ENCODE data around the gene COG2. TPM values are rescaled to one million over a fixed set of nuclear protein-coding genes. Genes with fewer than 3 reads are reported as not detected.

COG2 gene
- total RNA-seq, 1 donor from 2014 or later: 40.2 TPM

GRCh38 chr1:230658691-230659090, 16.4 kb downstream of the COG2 start:
- H3K27me3 ChIP-seq (ENCODE audit: control insufficient read depth in 3 of 3, insufficient read depth in 3 of 3, low read length in 3 of 3): no peaks in the 10 kb centered on the region
- no peak overlapping the region for H3K4me3 ChIP-seq (ENCODE audit: low read length in 3 of 3)
- peaks cover 4 to 27% (median 19%) of the 10 kb centered on the region in 3 donors for H3K36me3 ChIP-seq (ENCODE audit: control insufficient read depth in 3 of 3, insufficient read depth in 3 of 3, low read length in 3 of 3)
- H3K9me3 ChIP-seq (ENCODE audit: control insufficient read depth in 3 of 3, low read length in 3 of 3): no peaks in the 10 kb centered on the region
- no peak overlapping the region for H3K9ac ChIP-seq (ENCODE audit: low read depth in 1 of 3, low read length in 3 of 3)
- no peak overlapping the region for H3K27ac ChIP-seq (ENCODE audit: low read depth, low read length)
- no peaks in the 10 kb centered on the region for H3K4me1 ChIP-seq (ENCODE audit: control insufficient read depth in 3 of 3, insufficient read depth in 3 of 3, low read length in 3 of 3)

- H3K27me3 ChIP-seq (ENCODE audit: control insufficient read depth in 3 of 3, insufficient read depth in 3 of 3, low read length in 3 of 3): no peaks in the 10 kb centered on the region
- no peaks in the 10 kb centered on the region for H3K9me3 ChIP-seq (ENCODE audit: control insufficient read depth in 3 of 3, low read length in 3 of 3)
- H3K4me3 ChIP-seq (ENCODE audit: low read length in 3 of 3): no peak overlapping the region
- no peak overlapping the region for H3K9ac ChIP-seq (ENCODE audit: low read depth in 1 of 3, low read length in 3 of 3)
- no peak overlapping the region for H3K27ac ChIP-seq (ENCODE audit: low read depth, low read length)
- H3K4me1 ChIP-seq (ENCODE audit: control insufficient read depth in 3 of 3, insufficient read depth in 3 of 3, low read length in 3 of 3): no peaks in the 10 kb centered on the region
- peaks cover 13 to 52% (median 43%) of the 10 kb centered on the region in 3 donors for H3K36me3 ChIP-seq (ENCODE audit: control insufficient read depth in 3 of 3, insufficient read depth in 3 of 3, low read length in 3 of 3)
Measured at GRCh38 chr1:230661976-230662375, 19.7 kb downstream of the COG2 start.

GRCh38 chr1:230668227-230668626, 25.9 kb downstream of the COG2 start:
- Histone ChIP-seq H3K4me1 (ENCODE audit: control insufficient read depth in 3 of 3, insufficient read depth in 3 of 3, low read length in 3 of 3) (no peaks in the 10 kb centered on the region), H3K4me3 (ENCODE audit: low read length in 3 of 3) (no peak overlapping the region), H3K27ac (ENCODE audit: low read depth, low read length) (no peak overlapping the region), H3K36me3 (ENCODE audit: control insufficient read depth in 3 of 3, insufficient read depth in 3 of 3, low read length in 3 of 3) (peaks cover 42 to 67% (median 67%) of the 10 kb centered on the region in 3 donors), H3K9ac (ENCODE audit: low read depth in 1 of 3, low read length in 3 of 3) (no peak overlapping the region), H3K27me3 (ENCODE audit: control insufficient read depth in 3 of 3, insufficient read depth in 3 of 3, low read length in 3 of 3) (no peaks in the 10 kb centered on the region), H3K9me3 (ENCODE audit: control insufficient read depth in 3 of 3, low read length in 3 of 3) (no peaks in the 10 kb centered on the region)

GRCh38 chr1:230669543-230669942, 27.3 kb downstream of the COG2 start:
- Histone ChIP-seq H3K9ac (ENCODE audit: low read depth in 1 of 3, low read length in 3 of 3) (no peak overlapping the region), H3K4me3 (ENCODE audit: low read length in 3 of 3) (no peak overlapping the region), H3K27me3 (ENCODE audit: control insufficient read depth in 3 of 3, insufficient read depth in 3 of 3, low read length in 3 of 3) (no peaks in the 10 kb centered on the region), H3K36me3 (ENCODE audit: control insufficient read depth in 3 of 3, insufficient read depth in 3 of 3, low read length in 3 of 3) (peaks cover 42 to 71% (median 66%) of the 10 kb centered on the region in 3 donors), H3K27ac (ENCODE audit: low read depth, low read length) (no peak overlapping the region), H3K9me3 (ENCODE audit: control insufficient read depth in 3 of 3, low read length in 3 of 3) (no peaks in the 10 kb centered on the region), H3K4me1 (ENCODE audit: control insufficient read depth in 3 of 3, insufficient read depth in 3 of 3, low read length in 3 of 3) (no peaks in the 10 kb centered on the region)

GRCh38 chr1:230674581-230674980, 32.3 kb downstream of the COG2 start:
- H3K36me3 ChIP-seq (ENCODE audit: control insufficient read depth in 3 of 3, insufficient read depth in 3 of 3, low read length in 3 of 3): peaks cover 35 to 65% (median 49%) of the 10 kb centered on the region in 3 donors
- H3K27ac ChIP-seq (ENCODE audit: low read depth, low read length): no peak overlapping the region
- H3K9ac ChIP-seq (ENCODE audit: low read depth in 1 of 3, low read length in 3 of 3): no peak overlapping the region
- no peaks in the 10 kb centered on the region for H3K9me3 ChIP-seq (ENCODE audit: control insufficient read depth in 3 of 3, low read length in 3 of 3)
- no peak overlapping the region for H3K4me3 ChIP-seq (ENCODE audit: low read length in 3 of 3)
- H3K4me1 ChIP-seq (ENCODE audit: control insufficient read depth in 3 of 3, insufficient read depth in 3 of 3, low read length in 3 of 3): no peaks in the 10 kb centered on the region
- H3K27me3 ChIP-seq (ENCODE audit: control insufficient read depth in 3 of 3, insufficient read depth in 3 of 3, low read length in 3 of 3): no peaks in the 10 kb centered on the region

DNA sequence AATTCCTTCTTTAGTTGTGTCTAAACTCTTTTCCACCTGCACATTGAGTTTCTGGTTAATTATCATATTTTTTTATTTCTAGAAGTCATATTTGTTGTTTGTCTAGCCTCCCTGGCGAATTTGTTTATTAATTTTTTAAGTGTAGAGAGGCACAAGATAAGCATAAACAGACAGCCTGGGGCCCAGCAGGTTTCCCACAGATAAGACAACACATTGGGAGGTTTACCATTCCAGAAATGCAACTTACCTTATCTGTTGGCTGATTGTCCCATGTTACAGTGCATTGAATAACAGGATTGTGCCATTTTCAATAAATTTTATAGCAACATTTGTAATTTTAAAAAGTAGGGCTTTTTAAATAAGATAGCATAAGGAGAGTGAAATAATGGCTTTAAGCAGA, 34.9 kb downstream of the COG2 start:
- Histone ChIP-seq H3K36me3 (ENCODE audit: control insufficient read depth in 3 of 3, insufficient read depth in 3 of 3, low read length in 3 of 3) (peaks cover 25 to 57% (median 39%) of the 10 kb centered on the region in 3 donors), H3K9ac (ENCODE audit: low read depth in 1 of 3, low read length in 3 of 3) (no peak overlapping the region)

DNA sequence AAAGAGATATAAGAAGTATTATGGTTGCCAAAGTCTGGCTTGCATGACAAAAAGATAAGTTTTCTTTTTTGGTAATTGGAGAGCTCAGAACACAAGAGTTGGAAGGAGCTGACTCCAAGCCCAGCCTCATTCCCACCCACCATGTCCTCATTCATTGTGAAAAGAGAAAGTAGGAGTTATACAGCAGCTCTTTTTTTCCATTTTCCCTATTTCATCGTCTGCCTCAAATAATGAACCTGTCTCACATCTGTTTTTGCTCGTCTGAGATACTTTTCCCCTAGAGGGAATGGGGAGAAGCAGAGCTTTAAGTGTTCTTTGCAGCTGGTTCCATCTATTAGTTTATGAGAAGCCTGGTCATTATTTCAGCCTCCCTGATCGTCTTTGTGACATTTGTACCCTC, 36.9 kb downstream of the COG2 start:
- H3K27ac ChIP-seq (ENCODE audit: low read depth, low read length): no peak overlapping the region
- no peaks in the 10 kb centered on the region for H3K9me3 ChIP-seq (ENCODE audit: control insufficient read depth in 3 of 3, low read length in 3 of 3)
- H3K4me1 ChIP-seq (ENCODE audit: control insufficient read depth in 3 of 3, insufficient read depth in 3 of 3, low read length in 3 of 3): peaks cover 14 to 16% (median 16%) of the 10 kb centered on the region in 3 donors
- H3K4me3 ChIP-seq (ENCODE audit: low read length in 3 of 3): no peak overlapping the region
- H3K27me3 ChIP-seq (ENCODE audit: control insufficient read depth in 3 of 3, insufficient read depth in 3 of 3, low read length in 3 of 3): no peaks in the 10 kb centered on the region
- H3K9ac ChIP-seq (ENCODE audit: low read depth in 1 of 3, low read length in 3 of 3): no peak overlapping the region
- peaks cover 20 to 57% (median 34%) of the 10 kb centered on the region in 3 donors for H3K36me3 ChIP-seq (ENCODE audit: control insufficient read depth in 3 of 3, insufficient read depth in 3 of 3, low read length in 3 of 3)

More for the DNA sequence above, 34.9 kb downstream of the COG2 start:
- no peaks in the 10 kb centered on the region for H3K9me3 ChIP-seq (ENCODE audit: control insufficient read depth in 3 of 3, low read length in 3 of 3)
- no peak overlapping the region for H3K4me3 ChIP-seq (ENCODE audit: low read length in 3 of 3)
- no peaks in the 10 kb centered on the region for H3K27me3 ChIP-seq (ENCODE audit: control insufficient read depth in 3 of 3, insufficient read depth in 3 of 3, low read length in 3 of 3)
- H3K4me1 ChIP-seq (ENCODE audit: control insufficient read depth in 3 of 3, insufficient read depth in 3 of 3, low read length in 3 of 3): peaks cover 8% of the 10 kb centered on the region in 3 donors
- H3K27ac ChIP-seq (ENCODE audit: low read depth, low read length): no peak overlapping the region

DNA sequence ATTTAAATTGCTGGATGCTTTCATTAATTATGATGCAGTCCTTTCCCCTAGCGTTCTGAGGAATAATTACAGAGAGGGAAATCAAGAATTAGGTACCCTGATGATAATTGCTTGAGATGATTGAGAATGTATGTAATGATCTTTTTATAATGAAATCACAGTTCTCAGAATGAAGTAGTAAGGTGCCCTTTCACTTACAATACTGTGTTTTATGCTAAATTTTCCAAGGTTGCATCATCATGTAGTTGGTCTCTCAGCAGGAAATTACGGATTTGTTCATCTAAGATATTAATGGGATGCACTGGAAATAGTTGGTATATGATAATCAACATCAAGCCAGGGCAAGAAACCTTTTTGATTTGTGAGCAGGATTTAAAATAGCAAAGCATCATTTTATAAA, 37.5 kb downstream of the COG2 start:
- Histone ChIP-seq H3K9me3 (ENCODE audit: control insufficient read depth in 3 of 3, low read length in 3 of 3) (no peaks in the 10 kb centered on the region), H3K27ac (ENCODE audit: low read depth, low read length) (no peak overlapping the region), H3K36me3 (ENCODE audit: control insufficient read depth in 3 of 3, insufficient read depth in 3 of 3, low read length in 3 of 3) (peaks cover 21 to 57% (median 39%) of the 10 kb centered on the region in 3 donors), H3K4me1 (ENCODE audit: control insufficient read depth in 3 of 3, insufficient read depth in 3 of 3, low read length in 3 of 3) (peaks cover 14 to 16% (median 16%) of the 10 kb centered on the region in 3 donors), H3K4me3 (ENCODE audit: low read length in 3 of 3) (no peak overlapping the region), H3K9ac (ENCODE audit: low read depth in 1 of 3, low read length in 3 of 3) (no peak overlapping the region), H3K27me3 (ENCODE audit: control insufficient read depth in 3 of 3, insufficient read depth in 3 of 3, low read length in 3 of 3) (no peaks in the 10 kb centered on the region)

DNA sequence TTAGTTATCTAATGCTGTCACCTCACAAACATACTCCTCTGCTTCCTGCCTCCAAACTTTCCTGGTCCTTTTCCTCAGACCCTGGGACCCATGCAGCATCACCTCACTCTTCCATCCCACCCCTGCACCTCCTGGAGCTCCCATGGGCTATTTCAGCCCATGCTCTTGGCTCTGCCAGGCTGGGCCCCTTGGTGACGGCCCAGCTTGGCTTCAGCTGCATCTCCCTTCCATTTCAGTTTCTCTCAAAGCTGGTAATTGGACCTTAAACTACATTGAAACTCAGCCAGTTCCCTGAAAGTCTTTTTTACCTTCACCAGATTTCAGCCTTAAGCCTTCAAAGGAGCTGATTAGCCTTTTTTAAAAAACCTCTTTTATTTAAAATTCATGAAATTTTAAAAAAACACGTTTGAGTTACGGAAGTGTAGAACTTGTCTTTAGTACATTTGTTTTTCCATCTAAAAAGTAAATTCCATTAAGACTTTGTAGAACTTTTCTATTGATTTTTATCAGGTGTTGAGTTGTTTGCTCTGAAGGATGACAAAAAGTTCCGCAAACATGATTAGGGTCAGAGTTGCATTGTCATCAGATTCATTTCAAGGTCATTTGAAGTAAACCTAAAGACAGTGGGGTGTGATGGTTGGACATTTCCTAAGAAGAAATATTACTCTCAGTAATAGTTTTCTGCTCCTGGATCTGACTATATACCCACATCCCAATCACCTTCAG, 38.2 kb downstream of the COG2 start:
- H3K9ac ChIP-seq (ENCODE audit: low read depth in 1 of 3, low read length in 3 of 3): no peak overlapping the region
- no peak overlapping the region for H3K27ac ChIP-seq (ENCODE audit: low read depth, low read length)
- no peaks in the 10 kb centered on the region for H3K27me3 ChIP-seq (ENCODE audit: control insufficient read depth in 3 of 3, insufficient read depth in 3 of 3, low read length in 3 of 3)
- H3K4me3 ChIP-seq (ENCODE audit: low read length in 3 of 3): no peak overlapping the region
- peaks cover 14 to 16% (median 16%) of the 10 kb centered on the region in 3 donors for H3K4me1 ChIP-seq (ENCODE audit: control insufficient read depth in 3 of 3, insufficient read depth in 3 of 3, low read length in 3 of 3)
- H3K9me3 ChIP-seq (ENCODE audit: control insufficient read depth in 3 of 3, low read length in 3 of 3): no peaks in the 10 kb centered on the region
- H3K36me3 ChIP-seq (ENCODE audit: control insufficient read depth in 3 of 3, insufficient read depth in 3 of 3, low read length in 3 of 3): peaks cover 24 to 60% (median 44%) of the 10 kb centered on the region in 3 donors

- Histone ChIP-seq H3K4me3 (ENCODE audit: low read length in 3 of 3) (no peak overlapping the region), H3K9me3 (ENCODE audit: control insufficient read depth in 3 of 3, low read length in 3 of 3) (no peaks in the 10 kb centered on the region), H3K27ac (ENCODE audit: low read depth, low read length) (no peak overlapping the region), H3K36me3 (ENCODE audit: control insufficient read depth in 3 of 3, insufficient read depth in 3 of 3, low read length in 3 of 3) (peaks cover 28 to 60% (median 50%) of the 10 kb centered on the region in 3 donors), H3K9ac (ENCODE audit: low read depth in 1 of 3, low read length in 3 of 3) (no peak overlapping the region), H3K27me3 (ENCODE audit: control insufficient read depth in 3 of 3, insufficient read depth in 3 of 3, low read length in 3 of 3) (no peaks in the 10 kb centered on the region), H3K4me1 (ENCODE audit: control insufficient read depth in 3 of 3, insufficient read depth in 3 of 3, low read length in 3 of 3) (peaks cover 14 to 16% (median 16%) of the 10 kb centered on the region in 3 donors)
Measured at GRCh38 chr1:230681599-230681998, 39.3 kb downstream of the COG2 start.

Measured in skeletal muscle tissue (tissue), 4 donors.